Erythroblast (primary cell): ENCODE measurements around the gene ATF6.

Experiments used
- GATA1 ChIP-seq: IDR thresholded peaks from 2 replicates; pipeline ENCODE4 v1.6.1; 2011; ENCODE audit warnings: low read depth, mild to moderate bottlenecking, control low read depth, low read length, moderate library complexity
- POLR2A ChIP-seq: IDR thresholded peaks from 2 replicates; pipeline ENCODE4 v1.6.1; 2011; ENCODE audit warnings: mild to moderate bottlenecking, low read length

DNA sequence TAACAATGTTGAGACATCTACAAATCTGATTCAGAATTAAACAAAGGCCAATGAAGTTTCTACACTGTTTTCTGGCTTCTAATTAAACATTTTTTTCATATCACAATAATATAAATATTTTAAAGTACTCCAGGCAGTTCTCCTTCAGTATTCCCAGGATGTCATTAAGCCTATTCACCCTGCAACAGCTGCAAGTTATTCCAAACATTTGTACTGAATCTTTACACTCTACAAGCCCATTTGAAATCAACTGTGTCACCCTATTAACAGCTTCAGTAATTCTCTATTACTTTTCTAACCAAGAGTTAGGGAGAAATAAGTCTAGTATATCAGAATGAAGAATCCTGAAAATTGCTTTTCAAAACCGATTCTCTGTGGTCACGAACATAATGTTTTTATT lies 133.0 kb downstream of the ATF6 start:
- TF ChIP-seq POLR2A (no peak), GATA1 (no peak)
